HL-60 (cell line): Measurements from ENCODE around the gene TMEM132D.

ENCODE experiments used
- DNase-seq, 2 experiments: peaks; one replicate each; pipeline ENCODE4 v3.0.0-alpha.2; 2010 to 2020; ENCODE audit warnings: low read depth in 1 of 2, low spot score in 1 of 2
- H3K27ac ChIP-seq: fragments of 250-450 bp; sonication (Bioruptor Pico); replicated peaks from 2 replicates; pipeline ENCODE4 v1.5.1; 2020; ENCODE audit warnings: mild to moderate bottlenecking, moderate library complexity
- H3K27me3 ChIP-seq: fragments of 250-450 bp; sonication (Bioruptor Pico); 2 replicates; pipeline ENCODE4 v1.5.1; 2021; ENCODE audit warnings: mild to moderate bottlenecking, moderate library complexity; ENCODE audit not compliant: insufficient read depth, poor library complexity, severe bottlenecking
- H3K4me3 ChIP-seq: replicated peaks from 2 replicates; pipeline ENCODE4 v1.5.1; 2011; ENCODE audit warnings: mild to moderate bottlenecking, control low read depth, low read length; ENCODE audit not compliant: insufficient read depth
- CTCF ChIP-seq: IDR thresholded peaks from one replicate; pipeline ENCODE4 v1.5.1; 2011; ENCODE audit warnings: low read length, control low read depth, inconsistent platforms; ENCODE audit not compliant: insufficient read depth
- GABPA ChIP-seq: IDR thresholded peaks from 2 replicates; pipeline ENCODE4 v1.6.1; 2012; ENCODE audit warnings: low read depth
- POLR2AphosphoS5 ChIP-seq: IDR thresholded peaks from 2 replicates; pipeline ENCODE4 v1.6.1; 2012; ENCODE audit warnings: low read depth
- REST ChIP-seq: IDR thresholded peaks from 2 replicates; pipeline ENCODE4 v1.6.1; 2012; ENCODE audit warnings: low read depth; ENCODE audit not compliant: insufficient replicate concordance
- SPI1 ChIP-seq: IDR thresholded peaks from 2 replicates; pipeline ENCODE4 v1.6.1; 2012; ENCODE audit warnings: low read depth, mild to moderate bottlenecking, borderline replicate concordance

TMEM132D gene

GRCh38 chr12:129641926-129642325 is 261.9 kb downstream of the TMEM132D start:
- no peak for TF ChIP-seq SPI1
- TF ChIP-seq REST: no peak
- TF ChIP-seq CTCF: no peak
- no peak for TF ChIP-seq POLR2AphosphoS5
- TF ChIP-seq GABPA: no peak
- no peak overlapping the region for H3K4me3 ChIP-seq
- DNase-seq: no peak
- no peak overlapping the region for H3K27ac ChIP-seq
- no peaks in the 10 kb centered on the region for H3K27me3 ChIP-seq

- DNase-seq: no peak
- no peaks in the 10 kb centered on the region for H3K27me3 ChIP-seq
- TF ChIP-seq POLR2AphosphoS5: no peak
- no peak for TF ChIP-seq GABPA
- no peak for TF ChIP-seq SPI1
- no peak for TF ChIP-seq REST
- no peak for TF ChIP-seq CTCF
- H3K27ac ChIP-seq: no peak overlapping the region
- H3K4me3 ChIP-seq: no peak overlapping the region
These were observed 268.7 kb downstream of the TMEM132D start for GRCh38 chr12:129635021-129635685.

GRCh38 chr12:129631316-129631715 is 272.5 kb downstream of the TMEM132D start:
- Histone ChIP-seq H3K27me3 (no peaks in the 10 kb centered on the region), H3K4me3 (no peak overlapping the region), H3K27ac (no peak overlapping the region)
- no peak for DNase-seq
- TF ChIP-seq SPI1: no peak
- no peak for TF ChIP-seq POLR2AphosphoS5

- no peaks in the 10 kb centered on the region for H3K27me3 ChIP-seq
- no peak for TF ChIP-seq POLR2AphosphoS5
- TF ChIP-seq CTCF: no peak
- no peak for TF ChIP-seq REST
- no peak for TF ChIP-seq GABPA
- TF ChIP-seq SPI1: no peak
- H3K27ac ChIP-seq: no peak overlapping the region
- no peak for DNase-seq
- no peak overlapping the region for H3K4me3 ChIP-seq
These were observed 273.9 kb downstream of the TMEM132D start for GRCh38 chr12:129629901-129630300.
